Measurements from ENCODE around the gene ASCL2. TPM values are rescaled to one million over a fixed set of nuclear protein-coding genes. Genes with fewer than 3 reads are reported as not detected.
"Not testable (repeated sequence)": the region's sequence is repeated elsewhere in the genome, so short reads cannot be mapped to it uniquely, and the experiment has no call there.

The ASCL2 gene
- total RNA-seq, 2 donors from 2014 or later: 2.5 to 5.3 TPM

DNA sequence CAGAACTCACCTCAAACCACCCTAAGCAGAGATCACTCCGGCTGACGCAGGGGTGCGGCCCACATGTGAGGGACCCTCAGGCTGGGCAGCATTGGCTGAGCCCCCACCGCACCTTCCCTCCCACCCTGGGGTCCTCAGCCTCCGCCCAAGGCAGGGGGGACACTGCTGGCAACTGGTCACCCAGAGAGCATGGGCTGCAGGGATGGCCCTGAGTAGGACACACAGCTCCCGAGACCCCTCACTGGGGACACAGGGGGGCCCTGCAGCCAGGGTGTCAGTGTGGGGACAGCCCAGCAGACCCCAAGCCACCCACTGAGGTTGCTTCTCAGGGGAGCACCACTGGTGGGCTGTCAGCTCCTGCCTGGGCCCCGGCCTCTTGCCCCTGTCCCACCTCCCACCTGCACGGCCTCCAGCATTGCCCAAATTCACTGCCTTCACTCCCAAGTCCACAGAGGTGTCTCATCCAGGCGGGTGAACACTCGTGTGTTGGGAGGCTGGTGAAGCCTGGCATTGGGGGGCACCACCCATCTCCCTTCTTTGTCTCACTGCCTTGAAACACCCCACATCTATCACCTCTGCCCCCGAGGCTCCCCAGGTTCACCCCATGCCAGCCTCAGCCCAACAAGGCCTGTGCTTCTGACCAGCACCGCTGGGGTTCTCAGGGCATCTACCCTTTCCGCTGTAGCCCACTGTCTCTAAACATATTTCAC, 26.7 kb upstream of the ASCL2 start:
- Mint-ChIP-seq H3K27me3 (no peaks in the 10 kb centered on the region), H3K27ac (peak overlapping the region; percentile 52 to 77), H3K9me3 (no peaks in the 10 kb centered on the region), H3K4me3 (peak overlapping the region; percentile 9), H3K4me1 (ENCODE audit: low read depth in 2 of 2) (peaks cover 25 to 37% of the 10 kb centered on the region in 2 donors), H3K36me3 (no peaks in the 10 kb centered on the region)
- peak; percentile 48 for DNase-seq (ENCODE audit: low spot score)
- ATAC-seq: no peak

DNA sequence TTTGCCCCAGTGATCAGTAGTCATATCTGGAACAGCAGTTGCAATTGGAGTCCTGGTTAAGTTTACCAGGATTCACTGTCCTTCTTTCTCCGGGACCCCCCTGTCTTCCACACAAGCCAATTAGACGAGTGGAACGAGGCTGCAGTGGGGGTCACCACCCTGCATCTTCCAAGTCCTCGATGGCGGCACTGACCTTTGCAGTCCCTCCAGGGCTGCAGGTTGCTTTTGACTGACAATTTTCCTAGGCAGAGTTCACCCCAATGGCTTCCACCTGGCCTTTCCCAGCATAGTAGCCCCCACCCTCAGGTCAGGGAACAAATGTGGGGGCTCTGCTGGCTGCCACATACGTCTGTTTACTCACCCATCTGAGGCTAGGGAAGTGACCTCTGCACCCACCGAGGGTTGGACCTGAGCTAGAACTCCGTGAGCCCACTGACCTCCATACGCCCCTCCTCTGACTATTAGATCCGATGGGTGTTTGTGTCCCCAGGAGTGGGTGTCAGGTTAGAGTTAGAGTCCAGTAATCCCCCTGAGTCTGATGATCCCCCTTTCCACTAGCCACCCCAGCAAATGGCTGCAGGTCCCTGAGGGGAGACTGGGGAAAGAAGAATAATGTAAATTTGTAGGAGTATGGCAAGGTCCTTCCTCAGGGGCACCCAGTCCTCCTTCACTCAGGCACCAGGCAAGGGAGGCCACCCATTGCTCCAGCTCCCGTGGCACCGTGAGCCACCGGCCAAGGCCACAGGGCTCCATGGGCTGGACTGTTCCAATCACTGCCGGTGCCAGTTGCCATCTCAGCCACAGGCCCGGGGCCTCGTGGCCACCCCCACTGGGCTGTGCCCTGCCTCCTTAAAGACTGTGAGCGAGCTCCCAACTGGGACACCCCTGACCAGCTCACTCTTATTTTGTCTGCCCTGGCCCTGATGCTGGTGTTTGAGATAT, 25.9 kb upstream of the ASCL2 start:
- Mint-ChIP-seq H3K4me3 (no peak overlapping the region), H3K27ac (no peak overlapping the region)

DNA sequence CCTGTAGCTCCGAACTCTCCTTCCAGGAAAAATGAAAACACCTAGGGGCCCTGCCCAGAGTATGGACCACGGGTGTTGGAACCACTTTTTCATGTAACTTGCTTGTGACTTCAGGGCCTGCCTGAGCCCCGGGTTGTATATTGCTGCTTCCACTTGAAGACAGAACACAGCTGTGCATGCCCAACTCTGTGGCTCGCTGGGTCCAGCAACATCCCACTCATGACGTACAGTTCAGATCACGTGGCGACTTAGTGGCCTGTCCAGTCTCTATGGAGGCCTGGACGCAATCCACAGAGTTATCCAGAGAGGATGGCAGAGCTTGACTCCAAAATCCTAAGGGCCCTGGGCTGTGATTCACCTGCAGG, 24.5 kb upstream of the ASCL2 start:
- H3K27ac Mint-ChIP-seq: no peak overlapping the region
- no peaks in the 10 kb centered on the region for H3K9me3 Mint-ChIP-seq
- peaks cover 22 to 37% of the 10 kb centered on the region in 2 donors for H3K4me1 Mint-ChIP-seq (ENCODE audit: low read depth in 2 of 2)
- no peaks in the 10 kb centered on the region for H3K36me3 Mint-ChIP-seq
- no peak for DNase-seq (ENCODE audit: low spot score)
- ATAC-seq: no peak
- H3K27me3 Mint-ChIP-seq: no peaks in the 10 kb centered on the region
- H3K4me3 Mint-ChIP-seq: no peak overlapping the region

More for the DNA sequence above, 25.9 kb upstream of the ASCL2 start:
- peak; percentile 38 for DNase-seq (ENCODE audit: low spot score)
- no peaks in the 10 kb centered on the region for H3K9me3 Mint-ChIP-seq
- H3K36me3 Mint-ChIP-seq: no peaks in the 10 kb centered on the region
- peaks cover 21 to 33% of the 10 kb centered on the region in 2 donors for H3K4me1 Mint-ChIP-seq (ENCODE audit: low read depth in 2 of 2)
- no peak for ATAC-seq
- H3K27me3 Mint-ChIP-seq: no peaks in the 10 kb centered on the region

DNA sequence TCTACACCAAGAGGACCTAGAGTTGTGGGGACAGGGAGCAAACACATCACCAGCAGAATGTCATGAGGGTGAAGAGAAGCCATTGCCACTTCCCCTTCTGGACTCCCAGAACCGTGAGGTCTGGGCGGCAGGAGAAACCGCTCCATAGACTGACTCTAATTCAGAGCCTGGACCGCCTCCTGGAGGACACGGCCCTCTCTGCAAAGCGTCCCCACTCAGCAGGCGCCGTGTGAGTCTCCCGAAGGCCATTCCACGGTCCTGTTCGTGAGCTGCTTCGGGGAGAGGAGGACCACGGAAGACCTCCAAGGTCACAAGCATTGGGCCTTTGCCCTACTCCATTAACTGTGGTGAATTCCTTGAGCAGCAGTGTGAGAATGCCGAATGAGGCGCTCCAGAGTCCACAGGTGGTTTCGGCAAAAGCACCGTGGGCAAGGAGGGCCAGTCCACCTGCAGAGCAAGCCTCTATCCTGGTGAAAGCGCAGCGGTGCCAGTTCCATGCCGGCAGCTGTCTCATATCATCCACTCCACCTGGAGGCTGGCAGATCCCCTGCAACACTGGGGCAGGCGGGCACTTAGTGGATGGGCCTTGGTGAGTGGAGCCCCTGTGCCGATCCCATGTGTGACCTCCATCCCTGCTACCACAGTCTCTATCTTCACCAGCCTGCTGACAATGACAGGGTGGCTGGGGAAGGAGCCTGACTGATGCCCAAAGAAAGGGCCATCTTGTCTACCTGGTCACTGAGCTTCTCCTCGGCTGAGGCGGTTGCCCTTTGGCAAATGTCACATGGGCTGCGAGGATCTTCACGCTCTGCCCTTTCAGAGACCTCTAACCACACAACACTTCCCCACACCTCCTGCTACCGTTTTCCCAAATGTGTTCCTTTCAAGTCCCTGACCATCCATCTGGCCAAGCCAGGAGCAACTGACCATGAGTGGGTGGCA, 23.9 kb upstream of the ASCL2 start:
- ATAC-seq (peak in 1 of 2 donors; percentile 50), DNase-seq (ENCODE audit: low spot score) (peak; percentile 58)
- Mint-ChIP-seq H3K9me3 (no peaks in the 10 kb centered on the region), H3K27ac (no peak overlapping the region), H3K4me1 (ENCODE audit: low read depth in 2 of 2) (peaks cover 25 to 38% of the 10 kb centered on the region in 2 donors), H3K27me3 (no peaks in the 10 kb centered on the region), H3K4me3 (peak overlapping the region; percentile 39), H3K36me3 (no peaks in the 10 kb centered on the region)

DNA sequence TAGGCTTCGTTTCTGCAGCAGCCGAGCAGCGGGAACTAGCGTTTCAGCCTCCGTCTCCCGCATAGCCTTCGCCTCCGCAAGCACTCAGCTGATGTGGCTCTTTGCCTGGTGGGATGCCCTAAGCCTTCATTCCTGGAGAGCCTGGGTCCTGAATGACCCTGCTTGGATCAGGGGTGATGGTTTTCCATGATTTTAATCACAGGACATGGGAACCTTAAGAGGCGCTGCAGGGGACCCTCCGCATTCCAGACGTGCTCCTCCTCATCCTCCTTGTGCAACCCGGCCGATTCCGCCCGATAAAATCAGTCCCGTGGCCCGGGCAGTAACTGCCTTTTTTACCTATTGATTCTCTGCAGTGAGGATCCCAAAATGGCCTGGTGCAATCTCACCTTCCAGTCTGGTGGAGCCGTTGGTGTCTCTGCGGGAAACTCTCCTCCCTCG, 23.2 kb upstream of the ASCL2 start:
- Mint-ChIP-seq H3K27me3 (no peaks in the 10 kb centered on the region), H3K4me1 (ENCODE audit: low read depth in 2 of 2) (peaks cover 23 to 40% of the 10 kb centered on the region in 2 donors), H3K36me3 (no peaks in the 10 kb centered on the region), H3K4me3 (peak overlapping the region; percentile 39), H3K9me3 (no peaks in the 10 kb centered on the region), H3K27ac (no peak overlapping the region)
- DNase-seq (ENCODE audit: low spot score): peak; percentile 52
- no peak for ATAC-seq

DNA sequence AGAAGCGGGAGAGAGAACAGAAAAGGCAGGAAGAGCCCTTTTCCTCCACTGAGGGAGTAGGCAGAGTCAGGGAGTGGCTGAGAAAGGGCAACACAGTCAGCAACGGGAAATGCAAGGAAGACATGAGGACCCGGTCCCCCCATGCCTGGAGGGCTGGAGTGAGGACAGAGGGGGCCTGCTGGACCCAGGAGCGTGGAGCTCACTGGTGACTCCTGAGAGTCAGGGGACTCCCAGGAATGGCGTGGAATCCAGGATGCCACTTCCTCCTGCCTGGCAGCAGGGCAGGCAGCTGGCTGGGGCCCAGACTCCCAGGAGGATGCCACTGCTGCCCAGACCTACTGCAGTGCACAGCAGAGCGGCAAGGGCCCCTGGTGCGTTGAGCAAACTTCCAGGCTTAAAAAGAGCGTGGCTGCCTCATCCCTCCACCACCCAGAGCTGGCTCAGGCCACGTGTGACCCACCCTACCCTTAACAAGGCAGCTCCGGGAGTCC, 20.0 kb upstream of the ASCL2 start:
- H3K4me3 Mint-ChIP-seq: no peak overlapping the region
- H3K27me3 Mint-ChIP-seq: no peaks in the 10 kb centered on the region
- no peaks in the 10 kb centered on the region for H3K9me3 Mint-ChIP-seq
- H3K4me1 Mint-ChIP-seq (ENCODE audit: low read depth in 2 of 2): peaks cover 22 to 41% of the 10 kb centered on the region in 2 donors
- ATAC-seq: no peak
- DNase-seq (ENCODE audit: low spot score): peak; percentile 40
- no peak overlapping the region for H3K27ac Mint-ChIP-seq
- H3K36me3 Mint-ChIP-seq: no peaks in the 10 kb centered on the region

DNA sequence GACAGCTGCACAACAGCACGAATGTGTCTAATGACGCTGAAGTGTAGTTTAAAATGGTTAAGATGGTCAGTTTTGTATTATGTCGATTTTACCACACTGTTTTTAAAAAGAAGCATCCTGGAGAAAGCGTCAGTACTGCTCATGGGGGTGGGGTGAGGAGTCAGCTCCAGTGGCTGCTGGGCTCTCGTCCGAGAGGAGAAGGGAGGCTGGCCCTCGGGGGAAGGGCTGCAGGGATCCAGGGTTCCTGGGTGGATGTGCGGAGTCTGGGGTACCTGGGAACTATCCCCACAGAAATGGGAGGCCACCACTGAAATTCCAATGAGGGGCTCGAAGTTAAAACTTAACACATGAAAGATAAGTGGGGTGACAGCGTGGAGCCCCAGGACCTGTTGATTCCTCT, 19.5 kb upstream of the ASCL2 start:
- no peak for ATAC-seq
- Mint-ChIP-seq H3K4me3 (no peak overlapping the region), H3K27me3 (no peaks in the 10 kb centered on the region), H3K27ac (no peak overlapping the region), H3K9me3 (no peaks in the 10 kb centered on the region), H3K36me3 (peaks cover 5% of the 10 kb centered on the region), H3K4me1 (ENCODE audit: low read depth in 2 of 2) (peaks cover 21 to 39% of the 10 kb centered on the region in 2 donors)
- DNase-seq (ENCODE audit: low spot score): peak; percentile 37

DNA sequence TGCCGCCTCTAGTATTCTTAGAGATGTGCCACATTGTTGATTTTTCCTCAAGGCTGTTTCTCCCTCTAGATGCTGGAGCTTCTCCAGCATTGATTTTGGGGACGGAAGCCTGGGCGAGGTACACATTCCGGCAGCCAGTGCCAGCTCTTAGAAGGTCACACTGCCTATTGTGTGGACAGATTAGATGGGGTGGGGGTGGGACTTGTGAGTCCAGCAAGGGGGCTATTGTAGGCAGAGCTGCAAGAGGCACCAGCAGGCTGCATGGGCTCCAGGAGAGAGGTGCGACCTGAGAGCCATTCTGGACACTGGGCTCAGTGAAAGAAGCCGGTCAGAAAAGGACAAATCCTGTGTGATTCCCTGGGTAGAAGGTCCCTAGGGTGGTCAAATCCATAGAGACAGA, 19.0 kb upstream of the ASCL2 start:
- no peaks in the 10 kb centered on the region for H3K27me3 Mint-ChIP-seq
- ATAC-seq (no peak), DNase-seq (ENCODE audit: low spot score) (peak; percentile 29)
- H3K36me3 Mint-ChIP-seq: peaks cover 6% of the 10 kb centered on the region
- H3K4me1 Mint-ChIP-seq (ENCODE audit: low read depth in 2 of 2): peaks cover 16 to 35% of the 10 kb centered on the region in 2 donors
- H3K9me3 Mint-ChIP-seq: no peaks in the 10 kb centered on the region
- H3K27ac Mint-ChIP-seq: no peak overlapping the region
- H3K4me3 Mint-ChIP-seq: no peak overlapping the region

DNA sequence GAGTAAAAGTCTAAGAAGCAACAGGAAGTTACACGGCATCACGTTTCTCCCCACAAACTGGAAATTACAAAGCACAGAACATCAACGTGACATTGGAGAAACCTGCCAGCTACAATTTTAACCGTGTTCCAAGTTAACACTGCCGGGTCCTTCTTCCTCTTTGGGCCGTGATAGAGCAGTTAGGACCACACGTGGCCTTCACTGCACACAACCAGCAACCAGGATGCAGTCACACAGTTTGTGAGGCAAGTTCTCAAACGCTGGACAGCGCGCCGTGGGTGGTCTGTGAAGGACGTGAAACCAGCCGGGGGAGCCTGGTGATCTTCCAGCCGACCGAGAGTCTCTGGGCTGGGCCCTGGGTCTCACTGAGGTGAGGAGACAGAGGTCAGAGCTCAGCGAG, 16.7 kb upstream of the ASCL2 start:
- H3K27me3 Mint-ChIP-seq: no peaks in the 10 kb centered on the region
- peaks cover 12 to 23% of the 10 kb centered on the region in 2 donors for H3K4me1 Mint-ChIP-seq (ENCODE audit: low read depth in 2 of 2)
- peaks cover 10% of the 10 kb centered on the region for H3K36me3 Mint-ChIP-seq
- no peak overlapping the region for H3K4me3 Mint-ChIP-seq
- H3K27ac Mint-ChIP-seq: no peak overlapping the region
- DNase-seq (ENCODE audit: low spot score) (peak; percentile 25), ATAC-seq (no peak)
- H3K9me3 Mint-ChIP-seq: peaks cover 3% of the 10 kb centered on the region

DNA sequence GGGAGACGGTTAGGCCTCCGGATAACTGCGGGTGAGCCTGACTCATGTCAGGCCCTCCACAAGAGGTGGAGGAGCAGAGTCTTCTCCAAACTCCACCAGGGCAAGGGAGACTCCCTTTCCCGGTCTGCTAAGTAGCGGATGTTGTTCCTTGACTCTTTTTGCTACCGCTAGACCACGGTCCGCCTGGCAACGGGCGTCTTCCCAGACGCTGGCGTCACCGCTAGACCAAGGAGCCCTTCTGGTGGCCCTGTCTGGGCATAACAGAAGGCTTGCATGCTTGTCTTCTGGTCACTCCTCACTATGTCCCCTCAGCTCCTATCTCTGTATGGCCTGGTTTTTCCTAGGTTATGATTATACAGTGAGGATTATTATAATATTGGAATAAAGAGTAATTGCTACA, 16.0 kb upstream of the ASCL2 start:
- Mint-ChIP-seq H3K4me1 (ENCODE audit: low read depth in 2 of 2) (peaks cover 12 to 23% of the 10 kb centered on the region in 2 donors), H3K36me3 (peaks cover 11% of the 10 kb centered on the region)
- not testable (repeated sequence) for ATAC-seq, H3K9me3 Mint-ChIP-seq, H3K27me3 Mint-ChIP-seq, H3K27ac Mint-ChIP-seq, H3K4me3 Mint-ChIP-seq
- peak; percentile 37 for DNase-seq (ENCODE audit: low spot score)

DNA sequence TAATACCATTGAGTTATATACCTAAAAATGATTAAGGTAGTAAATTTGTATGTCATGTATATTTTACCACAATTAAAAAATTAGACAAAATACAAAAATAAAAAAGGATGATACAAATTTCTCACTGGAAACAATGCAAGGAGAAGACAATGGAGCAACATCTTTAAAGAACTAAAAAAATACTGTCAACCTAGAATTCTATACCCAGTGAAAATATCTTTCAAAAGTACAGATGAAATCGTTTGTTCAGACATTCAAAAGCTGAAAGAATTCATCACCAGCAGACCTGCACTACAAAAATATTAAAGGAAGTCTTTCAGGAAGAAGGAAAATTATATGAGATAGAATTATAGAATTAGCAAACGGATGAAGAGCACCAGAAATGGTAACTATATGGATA, 9.8 kb upstream of the ASCL2 start:
- Mint-ChIP-seq H3K9me3 (peaks cover 7% of the 10 kb centered on the region), H3K27me3 (peaks cover 0 to 7% of the 10 kb centered on the region in 2 donors), H3K4me1 (ENCODE audit: low read depth in 2 of 2) (peaks cover 5 to 13% of the 10 kb centered on the region in 2 donors), H3K27ac (no peak overlapping the region), H3K4me3 (no peak overlapping the region), H3K36me3 (peaks cover 25% of the 10 kb centered on the region)
- ATAC-seq (no peak), DNase-seq (ENCODE audit: low spot score) (no peak)

DNA sequence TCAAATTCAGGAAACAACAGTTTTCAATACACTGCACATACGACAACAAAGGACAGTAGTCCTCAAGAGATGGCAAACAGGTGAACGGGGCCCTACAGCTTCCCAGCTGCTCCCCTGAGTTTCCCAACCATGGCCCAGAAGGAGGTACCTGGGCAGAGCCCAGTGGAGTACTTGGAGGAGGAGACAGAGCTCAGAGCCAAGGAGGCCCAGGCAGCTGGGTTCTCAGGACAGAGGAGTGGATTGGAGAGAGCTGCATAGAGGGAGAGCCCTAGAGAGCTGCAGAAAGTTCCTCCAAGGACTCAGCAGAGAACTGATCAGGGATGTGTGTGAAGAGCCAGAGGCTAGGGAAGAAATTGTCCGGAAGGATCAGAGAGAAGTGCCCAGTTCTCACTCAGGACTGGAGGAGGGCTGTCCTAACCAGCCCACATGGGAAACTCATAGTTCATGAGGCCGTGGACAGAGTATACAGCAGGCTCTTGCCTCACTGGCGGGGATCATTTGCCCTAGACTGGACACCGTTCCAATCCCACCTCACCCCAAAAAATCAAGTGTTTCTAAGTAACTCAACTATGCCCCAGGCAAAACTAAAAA, 7.6 kb upstream of the ASCL2 start:
- Mint-ChIP-seq H3K4me3 (no peak overlapping the region), H3K27ac (peak overlapping the region in 1 of 2 donors; percentile 10), H3K36me3 (peaks cover 21% of the 10 kb centered on the region), H3K9me3 (peaks cover 7% of the 10 kb centered on the region), H3K27me3 (peaks cover 3 to 7% of the 10 kb centered on the region in 2 donors), H3K4me1 (ENCODE audit: low read depth in 2 of 2) (peaks cover 5 to 13% of the 10 kb centered on the region in 2 donors)
- DNase-seq (ENCODE audit: low spot score) (no peak), ATAC-seq (no peak)

DNA sequence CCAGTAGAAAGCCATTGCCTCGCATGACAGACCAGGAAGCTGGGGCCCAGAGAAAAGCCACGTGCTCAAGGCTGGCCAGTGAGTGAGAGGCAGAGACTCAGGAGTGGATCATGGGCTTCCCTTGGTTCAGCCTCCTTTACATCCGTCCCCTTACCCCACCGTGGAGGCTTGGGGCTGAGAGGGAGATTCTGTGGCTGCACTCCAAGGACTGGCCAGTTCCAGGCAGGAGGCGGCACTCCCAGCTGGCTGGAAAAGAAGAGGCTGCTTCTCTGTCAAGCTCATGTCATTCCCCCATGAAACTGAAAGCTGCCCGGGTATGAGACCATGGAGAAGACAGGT, 6.6 kb upstream of the ASCL2 start:
- peaks cover 6 to 7% of the 10 kb centered on the region in 2 donors for H3K27me3 Mint-ChIP-seq
- ATAC-seq (peak in 1 of 2 donors; percentile 46), DNase-seq (ENCODE audit: low spot score) (no peak)
- peaks cover 5% of the 10 kb centered on the region for H3K9me3 Mint-ChIP-seq
- no peak overlapping the region for H3K4me3 Mint-ChIP-seq
- H3K36me3 Mint-ChIP-seq: peaks cover 15% of the 10 kb centered on the region
- peaks cover 5 to 13% of the 10 kb centered on the region in 2 donors for H3K4me1 Mint-ChIP-seq (ENCODE audit: low read depth in 2 of 2)
- H3K27ac Mint-ChIP-seq: no peak overlapping the region

Data from natural killer cell treated with Interleukin-12 subunit alpha and Interleukin-12 subunit beta and Interleukin-15 and Interleukin-18, amount 100 ng/mL, for 72 hours (primary cell).